Stomach (tissue), 9 donors: ENCODE measurements around the gene FIZ1. TPM values are rescaled to one million over a fixed set of nuclear protein-coding genes. Genes with fewer than 3 reads are reported as not detected.

Source experiments
- DNase-seq, 2 donors: peaks; one replicate each; pipeline versions ENCODE4 v3.0.0 to v3.0.0-alpha.2; 2013 to 2019
- H3K27ac ChIP-seq, 5 donors: fragments of 200-600 bp in 4 of 5; sonication (generic) in 4 of 5; one replicate each; pipeline ENCODE4 v1.5.1; 2013 to 2019; ENCODE audit warnings: mild to moderate bottlenecking in 1 of 5, moderate library complexity in 1 of 5
- H3K27me3 ChIP-seq, 3 donors: fragments of 200-600 bp; sonication (generic); one replicate each; pipeline ENCODE4 v1.5.1; 2017 to 2019; ENCODE audit warnings: mixed run types in 1 of 3
- H3K36me3 ChIP-seq, 4 donors: fragments of 200-600 bp; sonication (generic); 1 replicate in 3 of 4; 2 replicates in 1 of 4; pipeline ENCODE4 v1.5.1; 2016 to 2019
- H3K4me1 ChIP-seq, 4 donors: fragments of 200-600 bp; sonication (generic); one replicate each; pipeline ENCODE4 v1.5.1; 2016 to 2019
- H3K4me3 ChIP-seq, 4 donors: fragments of 200-600 bp; sonication (generic) in 3 of 4; one replicate each; pipeline ENCODE4 v1.5.1; 2016 to 2019; ENCODE audit warnings: mild to moderate bottlenecking in 1 of 4
- H3K9me3 ChIP-seq, 4 donors: fragments of 200-600 bp; sonication (generic); one replicate each; pipeline ENCODE4 v1.5.1; 2016 to 2019
- CTCF ChIP-seq, 7 experiments: fragments of 450-650 bp in 4 of 7; fragments of 200-600 bp in 3 of 7; sonication (generic) in 3 of 7; IDR thresholded peaks; one replicate each; pipeline ENCODE4 v1.5.1; 2016 to 2019; ENCODE audit warnings: antibody characterized with exemption in 7 of 7, control low read depth in 2 of 7, mild to moderate bottlenecking in 1 of 7
- EP300 ChIP-seq: sonication (generic); formaldehyde crosslinking; IDR thresholded peaks from one replicate; pipeline ENCODE4 v1.6.1; 2017; ENCODE audit warnings: antibody characterized with exemption
- POLR2A ChIP-seq, 4 donors: fragments of 450-650 bp; IDR thresholded peaks; one replicate each; pipeline ENCODE4 v1.6.1; 2016; ENCODE audit warnings: antibody characterized with exemption in 4 of 4, control low read depth in 2 of 4, mild to moderate bottlenecking in 1 of 4, moderate library complexity in 1 of 4
- POLR2AphosphoS5 ChIP-seq, 3 donors: sonication (generic); formaldehyde crosslinking; IDR thresholded peaks; one replicate each; pipeline ENCODE4 v1.6.1; 2016; ENCODE audit warnings: antibody characterized with exemption in 3 of 3
- WGBS, 5 donors: extraction: QIAGEN DNeasy Blood & Tissue Kit in 3 of 5; methylation state at CpG; one replicate each; pipeline versions ENCODE4 v1.1.5 to v1.1.7; 2013 to 2018; 5-methylcytosine and 5-hydroxymethylcytosine counted together
- intact Hi-C: fragments of 100-400 bp; cut with DNase I; formaldehyde crosslinking; loops from one replicate; pipeline ENCODE4 v1.15.1; 2023; ENCODE audit warnings: low total_unique reads
- polyA plus RNA-seq, 3 donors: library from polyadenylated mRNA; stranded (reverse); fragments of 200-250 nt; gene quantifications; one replicate each; pipeline ENCODE4 v1.2.3, GENCODE V29; 2013
- total RNA-seq, 5 donors: library from RNA; depleted of rRNA; stranded (reverse); fragments of >200 nt; gene quantifications; one replicate each; pipeline versions ENCODE4 v1.1.0 to v1.2.3, GENCODE V29; 2014 to 2016
- donor health status: healthy with polysubstance abuse.
- donor health status: Bipolar disorder and iron deficiency.
- donor health status: healthy.

The FIZ1 gene
- total and polyA plus RNA-seq, 8 donors, result 4.0 to 16.8 (median 8.7) TPM; not detected in 1

- Histone ChIP-seq H3K36me3 (peaks cover 13 to 32% (median 28%) of the 10 kb centered on the region in 4 donors), H3K4me3 (peak overlapping the region; percentile 76 to 91 (median 81)), H3K27ac (peak overlapping the region; percentile 90 to 100 (median 99)), H3K4me1 (peaks cover 19 to 59% (median 50%) of the 10 kb centered on the region in 4 donors), H3K27me3 (no peaks in the 10 kb centered on the region), H3K9me3 (no peaks in the 10 kb centered on the region)
- intact Hi-C loops, result no loop called here
- WGBS, 5 donors, result 55 to 66% (median 63%) methylated on average over 4 of the region's 4 CpGs
- no peak for TF ChIP-seq EP300
- TF ChIP-seq POLR2AphosphoS5 (IDR thresholded peaks at IDR 0.05), result no peak
- no peak for TF ChIP-seq CTCF (IDR thresholded peaks at IDR 0.05)
- TF ChIP-seq POLR2A (IDR thresholded peaks at IDR 0.05), result no peak
- peak in 1 of 2 donors; percentile 38 for DNase-seq
These were observed 1.8 kb upstream of the FIZ1 start for GRCh38 chr19:55601084-55601483.

- peak overlapping the region; percentile 90 to 100 (median 99) for H3K27ac ChIP-seq
- H3K27me3 ChIP-seq, result no peaks in the 10 kb centered on the region
- TF ChIP-seq CTCF (IDR thresholded peaks at IDR 0.05), result no peak
- TF ChIP-seq POLR2AphosphoS5 (IDR thresholded peaks at IDR 0.05), result no peak
- TF ChIP-seq POLR2A (IDR thresholded peaks at IDR 0.05), result no peak
- TF ChIP-seq EP300, result no peak
- peaks cover 18 to 36% (median 33%) of the 10 kb centered on the region in 4 donors for H3K36me3 ChIP-seq
- 3 to 7% (median 4%) methylated on average over 5 to 15 of the region's 15 CpGs for WGBS, 5 donors
- intact Hi-C loops, result no loop called here
- no peaks in the 10 kb centered on the region for H3K9me3 ChIP-seq
- peaks cover 19 to 57% (median 48%) of the 10 kb centered on the region in 4 donors for H3K4me1 ChIP-seq
- peak overlapping the region; percentile 76 to 91 (median 81) for H3K4me3 ChIP-seq
- DNase-seq, result no peak
These were observed 1.3 kb upstream of the FIZ1 start for GRCh38 chr19:55600662-55601028.

DNA sequence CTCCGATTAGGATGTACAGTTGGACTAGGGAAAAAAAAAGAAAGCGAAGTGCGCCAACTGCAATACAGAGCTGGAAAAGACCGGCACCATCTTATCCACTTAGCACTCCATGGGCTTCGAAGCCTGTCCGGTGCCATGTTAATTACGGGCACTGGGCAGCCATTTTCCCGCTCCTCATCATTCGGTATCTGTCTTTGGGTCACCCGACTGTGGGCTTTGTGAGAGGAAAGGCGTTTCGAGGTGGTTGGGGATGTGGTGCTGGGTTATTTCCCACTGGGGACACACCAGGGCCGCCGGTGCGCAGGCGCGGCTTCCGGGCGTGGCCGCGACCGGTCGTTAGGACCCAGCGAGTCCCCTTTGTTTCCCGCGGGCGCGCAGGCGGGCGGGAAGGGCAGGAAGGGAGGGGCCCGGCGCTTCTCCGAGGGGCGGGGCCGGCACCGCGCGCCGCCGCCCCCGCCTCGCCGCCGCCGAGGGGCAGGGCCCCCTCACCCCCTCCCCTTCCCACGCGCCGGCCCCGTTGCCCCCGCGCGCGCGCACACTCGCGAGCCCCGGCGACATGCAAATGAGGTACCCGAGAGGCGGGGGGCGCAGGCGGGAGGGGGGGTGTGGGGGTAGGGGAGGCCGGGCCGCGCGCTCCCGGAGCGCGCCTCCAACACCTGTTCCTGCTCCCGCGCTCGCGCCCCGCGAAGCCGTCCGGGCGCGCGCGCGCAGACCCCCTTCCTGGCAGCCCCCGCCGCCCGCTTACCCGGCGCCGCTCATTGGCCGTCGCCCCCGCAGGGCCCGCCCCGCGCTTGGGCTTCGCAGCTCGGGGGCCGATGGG lies 735 bp upstream of the FIZ1 start, which contains the start of gene ZNF524:
TSS of gene ZNF524 (plus strand) at position 447 of the 820 bp plus-strand sequence. CDS start 1,825 bp downstream, outside the sequence.
- H3K9me3 ChIP-seq, result no peaks in the 10 kb centered on the region
- peaks cover 19 to 56% (median 47%) of the 10 kb centered on the region in 4 donors for H3K4me1 ChIP-seq
- no peaks in the 10 kb centered on the region for H3K27me3 ChIP-seq
- peaks cover 22 to 42% (median 38%) of the 10 kb centered on the region in 4 donors for H3K36me3 ChIP-seq
- TF ChIP-seq POLR2AphosphoS5 (IDR thresholded peaks at IDR 0.05) (peak in 1 of 3 donors; percentile 16), CTCF (IDR thresholded peaks at IDR 0.05) (no peak)
- peak within 1 kb of the TSS; percentile 76 to 91 (median 81) for H3K4me3 ChIP-seq
- peak; percentile 82 to 96 for DNase-seq
- 0 to 1% (median 0%) methylated on average over 37 to 97 of the region's 97 CpGs for WGBS, 5 donors
- intact Hi-C loops, result no loop called here
- H3K27ac ChIP-seq, result peak within 1 kb of the TSS; percentile 90 to 100 (median 99)

GRCh38 chr19:55598719-55599467 lies 424 bp downstream of the FIZ1 start:
- intact Hi-C loops, result no loop called here
- H3K9me3 ChIP-seq, result no peaks in the 10 kb centered on the region
- TF ChIP-seq CTCF (IDR thresholded peaks at IDR 0.05) (no peak), EP300 (no peak), POLR2AphosphoS5 (IDR thresholded peaks at IDR 0.05) (peak in 2 of 3 donors; percentile 26 to 39), POLR2A (IDR thresholded peaks at IDR 0.05) (no peak)
- WGBS, 5 donors, result 6 to 9% (median 7%) methylated on average over 20 to 26 of the region's 26 CpGs
- peak overlapping the region; percentile 90 to 100 (median 99) for H3K27ac ChIP-seq
- no peaks in the 10 kb centered on the region for H3K27me3 ChIP-seq
- peak; percentile 95 to 97 for DNase-seq
- peaks cover 11 to 45% (median 35%) of the 10 kb centered on the region in 4 donors for H3K4me1 ChIP-seq
- peak overlapping the region; percentile 76 to 91 (median 81) for H3K4me3 ChIP-seq
- H3K36me3 ChIP-seq, result peaks cover 25 to 50% (median 46%) of the 10 kb centered on the region in 4 donors
